GM12873 (cell line): ENCODE results near the gene SLC25A33.

Source experiments
- CTCF ChIP-seq: IDR thresholded peaks from 2 replicates; pipeline ENCODE4 v1.5.1; 2012; ENCODE audit warnings: low read depth, mild to moderate bottlenecking, moderate library complexity, low read length, control low read depth; ENCODE audit not compliant: insufficient read depth; ENCODE audit errors: missing control alignments

SLC25A33 gene

DNA sequence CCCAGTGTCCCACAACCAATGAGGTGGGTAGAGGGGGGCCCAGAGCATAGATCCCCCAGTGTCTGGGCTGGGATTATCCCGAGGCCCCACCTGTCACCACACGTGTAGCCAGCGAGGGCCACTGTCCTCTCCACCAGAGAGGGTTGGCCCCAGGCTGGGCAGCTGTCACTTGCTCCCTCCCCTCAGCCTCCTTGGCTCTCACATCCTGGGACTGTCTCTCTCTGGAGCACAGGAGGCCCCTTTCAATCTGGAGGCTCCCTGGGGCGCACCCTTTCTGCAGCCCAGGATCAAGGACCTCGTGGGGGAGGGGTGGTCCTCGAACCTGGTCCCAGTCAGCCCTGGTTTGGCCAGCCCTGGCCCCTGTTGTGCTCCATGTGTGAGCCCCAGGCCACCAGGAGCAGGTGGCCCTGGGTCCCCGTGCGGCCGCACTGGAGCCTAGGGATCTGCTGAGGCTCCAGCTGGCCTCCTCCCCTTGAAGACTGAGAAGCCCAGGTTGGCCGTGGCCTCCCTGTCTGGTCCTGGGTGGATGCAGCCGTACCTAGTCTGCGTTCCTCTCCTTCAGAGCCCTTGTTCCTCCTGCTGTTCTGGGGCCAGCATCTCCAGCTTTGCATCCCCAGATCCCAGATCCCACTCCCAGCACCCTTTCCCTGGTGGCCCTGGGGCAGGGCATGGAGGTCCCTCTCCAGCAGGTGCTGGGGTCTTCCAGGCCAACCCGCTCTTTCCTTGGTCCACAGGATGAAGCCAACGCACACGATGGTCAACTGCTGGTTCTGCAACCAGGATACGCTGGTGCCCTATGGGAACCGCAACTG lies 56.1 kb downstream of the SLC25A33 start:
- no peak for TF ChIP-seq CTCF

DNA sequence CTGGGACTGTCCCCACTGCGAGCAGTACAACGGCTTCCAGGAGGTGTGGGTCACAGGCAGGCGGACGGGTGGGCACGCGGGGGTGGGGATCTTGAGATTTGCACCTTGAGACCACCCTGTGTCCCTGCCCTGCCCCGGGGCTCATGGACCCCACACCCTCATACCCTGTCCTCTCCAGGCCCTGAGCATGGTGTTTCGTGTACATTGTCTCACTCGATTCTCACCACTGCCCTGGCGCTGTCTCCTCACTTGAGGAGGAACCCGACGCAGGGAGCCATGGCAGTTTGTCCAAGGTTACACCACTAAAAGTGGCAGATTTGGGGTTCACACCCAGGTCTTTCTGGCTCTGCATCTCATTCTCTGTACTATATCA lies 56.7 kb downstream of the SLC25A33 start:
- no peak for TF ChIP-seq CTCF

- TF ChIP-seq CTCF = no peak
Measured at GRCh38 chr1:9596415-9597123, 57.3 kb downstream of the SLC25A33 start.

DNA sequence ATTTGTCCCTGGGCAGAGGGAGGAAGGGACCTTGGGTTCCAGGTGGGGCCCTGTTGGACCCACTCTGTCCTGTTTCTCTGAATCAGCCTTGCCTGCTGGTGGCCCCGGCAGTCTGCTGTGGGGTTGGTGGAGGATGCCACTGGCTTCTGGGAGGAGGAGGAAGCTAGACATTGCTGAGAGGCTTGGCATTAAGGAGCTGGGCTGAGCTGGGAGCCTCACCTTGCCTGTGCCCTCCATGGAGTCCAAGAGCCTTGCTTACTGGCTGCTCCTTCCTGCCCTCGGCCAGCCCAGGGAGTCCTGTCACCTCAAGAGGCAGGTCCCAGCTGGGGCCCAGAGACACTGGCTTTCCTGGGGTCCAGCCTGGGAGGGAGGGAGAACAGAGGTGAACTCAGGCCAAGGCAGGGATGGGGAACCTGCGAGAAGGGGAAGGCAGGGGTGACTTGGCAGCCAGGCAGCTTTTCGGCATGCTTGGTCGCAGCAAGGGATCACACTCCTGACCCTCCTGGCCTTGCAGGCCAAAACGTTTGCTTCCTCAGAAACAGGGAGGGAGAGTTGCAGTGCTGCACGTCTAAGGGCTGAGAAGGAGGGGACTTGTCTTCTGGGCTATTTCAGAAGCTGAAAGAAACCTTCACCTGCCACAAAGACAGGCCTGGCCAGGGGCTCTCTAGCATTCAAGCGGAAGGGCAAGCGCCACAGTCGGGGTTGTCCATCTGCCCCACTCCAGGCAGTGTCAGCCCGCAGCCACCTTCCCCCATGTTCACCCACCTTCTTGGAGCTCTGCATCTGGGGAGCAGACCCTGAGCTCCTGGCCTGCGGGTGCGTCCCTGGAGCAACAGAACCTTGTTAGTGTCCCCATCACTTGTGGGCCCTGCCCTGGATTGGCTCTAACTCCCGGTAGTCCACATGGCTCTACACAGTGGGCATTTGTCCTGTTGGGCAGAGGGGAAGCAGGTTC lies 58.4 kb downstream of the SLC25A33 start:
- TF ChIP-seq CTCF = no peak

- TF ChIP-seq CTCF = no peak
Measured at GRCh38 chr1:9598316-9598700, 59.0 kb downstream of the SLC25A33 start.

DNA sequence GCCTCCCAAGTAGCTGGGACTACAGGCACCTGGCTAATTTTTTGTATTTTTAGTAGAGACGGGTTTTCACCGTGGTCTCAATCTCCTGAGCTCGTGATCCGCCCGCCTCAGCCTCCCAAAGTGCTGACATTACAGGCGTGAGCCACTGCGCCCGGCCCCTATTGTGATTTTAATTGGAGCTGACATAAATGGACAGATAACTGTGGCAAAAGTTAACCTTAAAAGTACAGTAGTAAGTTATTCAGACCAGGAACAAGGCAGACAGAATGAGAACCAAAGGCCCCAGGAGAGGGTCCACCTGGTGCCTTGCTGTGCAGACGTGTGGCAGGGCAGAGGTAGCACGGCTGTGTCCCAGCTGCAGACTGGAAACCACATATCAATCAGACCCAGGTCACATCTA lies 60.5 kb downstream of the SLC25A33 start:
- TF ChIP-seq CTCF = no peak
